HL-60 (cell line): ENCODE measurements around the gene GOLGA3.

Experiments
- POLR2AphosphoS5 ChIP-seq: IDR thresholded peaks from 2 replicates; pipeline ENCODE4 v1.6.1; 2012; ENCODE audit warnings: low read depth
- REST ChIP-seq: IDR thresholded peaks from 2 replicates; pipeline ENCODE4 v1.6.1; 2012; ENCODE audit warnings: low read depth; ENCODE audit not compliant: insufficient replicate concordance
- SPI1 ChIP-seq: IDR thresholded peaks from 2 replicates; pipeline ENCODE4 v1.6.1; 2012; ENCODE audit warnings: low read depth, mild to moderate bottlenecking, borderline replicate concordance
- TF ChIP-seq, protein P1 (sequence below): IDR thresholded peaks from one replicate; pipeline ENCODE4 v1.5.1; 2011; ENCODE audit warnings: low read length, control low read depth, inconsistent platforms; ENCODE audit not compliant: insufficient read depth

DNA sequence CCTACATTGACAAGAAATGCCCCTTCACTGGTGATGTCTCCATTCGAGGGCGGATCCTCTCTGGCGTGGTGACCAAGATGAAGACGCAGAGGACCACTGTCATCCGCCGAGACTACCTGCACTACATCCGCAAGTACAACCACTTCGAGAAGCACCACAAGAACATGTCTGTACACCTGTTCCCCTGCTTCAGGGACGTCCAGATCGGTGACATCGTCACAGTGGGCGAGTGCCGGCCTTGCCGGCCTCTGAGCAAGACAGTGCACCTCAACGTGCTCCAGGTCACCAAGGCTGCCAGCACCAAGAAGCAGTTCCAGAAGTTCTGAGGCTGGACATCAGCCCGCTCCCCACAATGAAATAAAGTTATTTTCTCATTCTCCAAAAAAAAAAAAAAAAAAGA lies 2.8 kb downstream of the GOLGA3 start:
- TF ChIP-seq, protein P1, sequence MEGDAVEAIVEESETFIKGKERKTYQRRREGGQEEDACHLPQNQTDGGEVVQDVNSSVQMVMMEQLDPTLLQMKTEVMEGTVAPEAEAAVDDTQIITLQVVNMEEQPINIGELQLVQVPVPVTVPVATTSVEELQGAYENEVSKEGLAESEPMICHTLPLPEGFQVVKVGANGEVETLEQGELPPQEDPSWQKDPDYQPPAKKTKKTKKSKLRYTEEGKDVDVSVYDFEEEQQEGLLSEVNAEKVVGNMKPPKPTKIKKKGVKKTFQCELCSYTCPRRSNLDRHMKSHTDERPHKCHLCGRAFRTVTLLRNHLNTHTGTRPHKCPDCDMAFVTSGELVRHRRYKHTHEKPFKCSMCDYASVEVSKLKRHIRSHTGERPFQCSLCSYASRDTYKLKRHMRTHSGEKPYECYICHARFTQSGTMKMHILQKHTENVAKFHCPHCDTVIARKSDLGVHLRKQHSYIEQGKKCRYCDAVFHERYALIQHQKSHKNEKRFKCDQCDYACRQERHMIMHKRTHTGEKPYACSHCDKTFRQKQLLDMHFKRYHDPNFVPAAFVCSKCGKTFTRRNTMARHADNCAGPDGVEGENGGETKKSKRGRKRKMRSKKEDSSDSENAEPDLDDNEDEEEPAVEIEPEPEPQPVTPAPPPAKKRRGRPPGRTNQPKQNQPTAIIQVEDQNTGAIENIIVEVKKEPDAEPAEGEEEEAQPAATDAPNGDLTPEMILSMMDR: no peak
- TF ChIP-seq POLR2AphosphoS5 (no peak), REST (no peak), SPI1 (no peak)
